Measurements from ENCODE around the gene PKD1L1. TPM values are rescaled to one million over a fixed set of nuclear protein-coding genes. Genes with fewer than 3 reads are reported as not detected.

Gene PKD1L1
- total and polyA plus RNA-seq, 2 donors (not counting 1 experiment from before 2014, with no cell fraction given), result 0.59 to 0.70 TPM

DNA sequence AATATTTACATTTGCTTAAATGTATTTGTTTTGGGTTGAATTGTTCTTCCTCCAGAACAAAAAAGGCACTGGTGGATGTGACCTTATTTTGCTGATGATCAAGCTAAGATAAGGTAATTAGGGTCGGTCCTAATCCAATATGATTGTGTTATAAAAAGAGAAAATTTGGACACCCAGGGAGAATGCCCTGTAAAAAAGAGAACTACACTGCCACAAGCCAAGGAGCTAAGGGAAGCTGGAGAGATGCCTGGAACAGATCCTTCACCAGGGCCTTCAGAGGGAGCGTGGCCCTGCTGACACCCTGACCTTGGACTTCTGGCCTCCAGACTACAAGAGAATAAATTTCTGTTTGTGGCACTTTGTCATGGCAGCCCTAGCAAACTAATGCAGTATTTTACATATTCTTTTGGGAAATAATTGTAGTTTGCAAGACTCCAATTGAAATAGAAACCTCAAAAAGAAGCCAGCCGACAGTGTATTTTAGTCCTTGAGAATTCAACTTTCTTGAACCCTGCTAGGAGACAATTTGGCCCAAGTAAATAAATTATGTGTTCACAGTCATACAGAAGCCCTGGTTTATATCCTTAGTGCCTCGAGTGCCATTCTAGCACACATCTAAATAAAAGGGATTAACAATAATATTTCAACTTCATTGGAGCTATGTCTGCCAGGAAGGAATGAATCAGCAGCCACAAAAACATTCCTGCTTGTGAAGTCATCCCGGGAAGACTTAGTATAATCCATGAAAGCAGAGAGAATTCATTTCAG, 164.6 kb downstream of the PKD1L1 start:
- Histone ChIP-seq H3K36me3 (replicated peaks in 1 of 2; ENCODE audit: control extremely low read depth in 1 of 2, control insufficient read depth in 1 of 2, extremely low read depth in 1 of 2, insufficient read depth in 2 of 2, low read length in 1 of 2) (no peaks in the 10 kb centered on the region), H3K4me1 (ENCODE audit: control insufficient read depth in 2 of 2, insufficient read depth in 2 of 2, low read length in 2 of 2) (no peaks in the 10 kb centered on the region), H4K20me1 (ENCODE audit: control insufficient read depth, insufficient read depth, low read length, poor library complexity, severe bottlenecking) (no peaks in the 10 kb centered on the region), H2AFZ (ENCODE audit: insufficient read depth, low read depth, low read length, poor library complexity, severe bottlenecking) (no peak overlapping the region), H3K79me2 (ENCODE audit: control insufficient read depth, insufficient read depth, low read length) (no peaks in the 10 kb centered on the region), H3K27ac (ENCODE audit: low read length in 2 of 2) (no peak overlapping the region), H3K27me3 (replicated peaks in 1 of 4; ENCODE audit: control extremely low read depth in 1 of 4, control insufficient read depth in 3 of 4, insufficient read depth in 4 of 4, low read length in 3 of 4) (no peaks in the 10 kb centered on the region), H3K4me3 (ENCODE audit: control extremely low read depth in 1 of 5, extremely low read depth in 1 of 5, insufficient read depth in 1 of 5, low read depth in 2 of 5, low read length in 4 of 5) (no peak overlapping the region), H3K9me3 (ENCODE audit: control extremely low read depth in 1 of 3, control insufficient read depth in 2 of 3, insufficient read depth in 1 of 3, low read length in 2 of 3) (no peaks in the 10 kb centered on the region), H3K4me2 (replicated peaks; ENCODE audit: low read depth, low read length, poor library complexity, severe bottlenecking) (no peak overlapping the region), H3K9ac (ENCODE audit: low read length) (no peak overlapping the region)
- Mint-ChIP-seq H3K4me1 (no peaks in the 10 kb centered on the region), H3K27ac (no peak overlapping the region), H3K4me3 (no peak overlapping the region), H3K27me3 (no peaks in the 10 kb centered on the region), H3K9me3 (ENCODE audit: insufficient read depth) (peaks cover 1% of the 10 kb centered on the region)
- TF ChIP-seq, protein P1, sequence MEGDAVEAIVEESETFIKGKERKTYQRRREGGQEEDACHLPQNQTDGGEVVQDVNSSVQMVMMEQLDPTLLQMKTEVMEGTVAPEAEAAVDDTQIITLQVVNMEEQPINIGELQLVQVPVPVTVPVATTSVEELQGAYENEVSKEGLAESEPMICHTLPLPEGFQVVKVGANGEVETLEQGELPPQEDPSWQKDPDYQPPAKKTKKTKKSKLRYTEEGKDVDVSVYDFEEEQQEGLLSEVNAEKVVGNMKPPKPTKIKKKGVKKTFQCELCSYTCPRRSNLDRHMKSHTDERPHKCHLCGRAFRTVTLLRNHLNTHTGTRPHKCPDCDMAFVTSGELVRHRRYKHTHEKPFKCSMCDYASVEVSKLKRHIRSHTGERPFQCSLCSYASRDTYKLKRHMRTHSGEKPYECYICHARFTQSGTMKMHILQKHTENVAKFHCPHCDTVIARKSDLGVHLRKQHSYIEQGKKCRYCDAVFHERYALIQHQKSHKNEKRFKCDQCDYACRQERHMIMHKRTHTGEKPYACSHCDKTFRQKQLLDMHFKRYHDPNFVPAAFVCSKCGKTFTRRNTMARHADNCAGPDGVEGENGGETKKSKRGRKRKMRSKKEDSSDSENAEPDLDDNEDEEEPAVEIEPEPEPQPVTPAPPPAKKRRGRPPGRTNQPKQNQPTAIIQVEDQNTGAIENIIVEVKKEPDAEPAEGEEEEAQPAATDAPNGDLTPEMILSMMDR (IDR thresholded peaks at IDR 0.05), result no peak
- TF ChIP-seq EZH2 (IDR thresholded peaks at IDR 0.05; ENCODE audit: borderline replicate concordance, insufficient read depth, low read depth, low read length, poor library complexity, severe bottlenecking), result no peak
- ChIA-PET POLR2A (interaction anchor here (0.6 kb wide), 1 partner anchor 113 kb away, joined by 4 read pairs; no protein-coding TSS in a partner anchor), CTCF (interaction anchor here (0.7 kb wide), 1 partner anchor 22 kb away, joined by 3 read pairs; no protein-coding TSS in a partner anchor)
- intact Hi-C loops (cut with micrococcal nuclease), result no loop called here
- DNase-seq (no peak), ATAC-seq (ENCODE audit: low read depth) (no peak)
- 100% methylated on average over 2 of the region's 5 CpGs for WGBS (ENCODE audit: insufficient coverage)

DNA sequence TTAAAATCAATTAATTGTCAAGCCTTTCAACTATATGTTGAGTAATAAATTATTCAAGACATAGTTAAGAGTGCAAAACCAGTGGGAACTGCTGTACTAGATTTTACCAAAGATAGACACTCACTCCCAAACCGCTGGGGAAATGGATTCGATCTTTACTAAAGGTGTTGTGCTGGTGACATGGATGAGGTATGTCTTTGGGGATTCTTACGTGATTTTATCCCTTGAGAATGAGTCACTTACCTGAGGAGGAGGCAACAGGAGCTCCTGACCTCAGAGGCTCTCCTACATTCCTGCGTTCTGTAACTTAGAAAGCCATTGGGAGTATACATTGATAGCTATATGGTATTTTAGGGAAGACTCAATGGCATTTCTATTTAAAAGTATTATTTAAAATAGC, 165.5 kb downstream of the PKD1L1 start:
- Histone ChIP-seq H3K36me3 (replicated peaks in 1 of 2; ENCODE audit: control extremely low read depth in 1 of 2, control insufficient read depth in 1 of 2, extremely low read depth in 1 of 2, insufficient read depth in 2 of 2, low read length in 1 of 2) (no peaks in the 10 kb centered on the region), H3K9me3 (ENCODE audit: control extremely low read depth in 1 of 3, control insufficient read depth in 2 of 3, insufficient read depth in 1 of 3, low read length in 2 of 3) (peaks cover 0 to 2% (median 0%) of the 10 kb centered on the region in 3 donors), H3K4me2 (replicated peaks; ENCODE audit: low read depth, low read length, poor library complexity, severe bottlenecking) (no peak overlapping the region), H3K4me1 (ENCODE audit: control insufficient read depth in 2 of 2, insufficient read depth in 2 of 2, low read length in 2 of 2) (no peaks in the 10 kb centered on the region), H4K20me1 (ENCODE audit: control insufficient read depth, insufficient read depth, low read length, poor library complexity, severe bottlenecking) (no peaks in the 10 kb centered on the region), H3K27me3 (replicated peaks in 1 of 4; ENCODE audit: control extremely low read depth in 1 of 4, control insufficient read depth in 3 of 4, insufficient read depth in 4 of 4, low read length in 3 of 4) (no peaks in the 10 kb centered on the region), H3K27ac (ENCODE audit: low read length in 2 of 2) (no peak overlapping the region), H2AFZ (ENCODE audit: insufficient read depth, low read depth, low read length, poor library complexity, severe bottlenecking) (no peak overlapping the region), H3K4me3 (ENCODE audit: control extremely low read depth in 1 of 5, extremely low read depth in 1 of 5, insufficient read depth in 1 of 5, low read depth in 2 of 5, low read length in 4 of 5) (no peak overlapping the region), H3K79me2 (ENCODE audit: control insufficient read depth, insufficient read depth, low read length) (no peaks in the 10 kb centered on the region), H3K9ac (ENCODE audit: low read length) (no peak overlapping the region)
- H3K27ac Mint-ChIP-seq, result no peak overlapping the region
- H3K4me1 Mint-ChIP-seq, result no peaks in the 10 kb centered on the region
- DNase-seq (no peak), ATAC-seq (ENCODE audit: low read depth) (no peak)
- peaks cover 1% of the 10 kb centered on the region for H3K9me3 Mint-ChIP-seq (ENCODE audit: insufficient read depth)
- 100% methylated on average over 1 of the region's 4 CpGs for WGBS (ENCODE audit: insufficient coverage)
- TF ChIP-seq, protein P1 (IDR thresholded peaks at IDR 0.05), result no peak
- TF ChIP-seq EZH2 (IDR thresholded peaks at IDR 0.05; ENCODE audit: borderline replicate concordance, insufficient read depth, low read depth, low read length, poor library complexity, severe bottlenecking), result no peak
- no peaks in the 10 kb centered on the region for H3K27me3 Mint-ChIP-seq
- ChIA-PET POLR2A (interaction anchor here (0.6 kb wide), 1 partner anchor 112 kb away, joined by 4 read pairs; no protein-coding TSS in a partner anchor), CTCF (interaction anchor here (0.7 kb wide), 1 partner anchor 22 kb away, joined by 3 read pairs; no protein-coding TSS in a partner anchor)
- no peak overlapping the region for H3K4me3 Mint-ChIP-seq
- intact Hi-C loops (cut with micrococcal nuclease), result no loop called here

Measured in B cell (primary cell).